Measurements from ENCODE around the gene OR52B6.
"Not testable (repeated sequence)": the region's sequence is repeated elsewhere in the genome, so short reads cannot be mapped to it uniquely, and the experiment has no call there.

OR52B6 gene

GRCh38 chr11:5602791-5603190 is 22.1 kb downstream of the OR52B6 start:
- H3K4me3 ChIP-seq (ENCODE audit: low read length); H3K4me1 ChIP-seq (ENCODE audit: control insufficient read depth, insufficient read depth, low read length); H3K27me3 ChIP-seq (ENCODE audit: control insufficient read depth, insufficient read depth, low read length); H3K27ac ChIP-seq (ENCODE audit: low read depth, low read length); H3K9ac ChIP-seq (ENCODE audit: low read length); H3K36me3 ChIP-seq (ENCODE audit: control insufficient read depth, insufficient read depth, low read length): not testable (repeated sequence)

GRCh38 chr11:5603326-5603725 is 22.6 kb downstream of the OR52B6 start:
- no peaks in the 10 kb centered on the region for H3K36me3 ChIP-seq (ENCODE audit: control insufficient read depth, insufficient read depth, low read length)
- H3K4me3 ChIP-seq (ENCODE audit: low read length): no peak overlapping the region
- H3K9ac ChIP-seq (ENCODE audit: low read length): no peak overlapping the region
- peaks cover 5% of the 10 kb centered on the region for H3K4me1 ChIP-seq (ENCODE audit: control insufficient read depth, insufficient read depth, low read length)
- H3K27me3 ChIP-seq (ENCODE audit: control insufficient read depth, insufficient read depth, low read length): no peaks in the 10 kb centered on the region
- no peak overlapping the region for H3K27ac ChIP-seq (ENCODE audit: low read depth, low read length)

GRCh38 chr11:5604896-5605295 is 24.2 kb downstream of the OR52B6 start:
- Histone ChIP-seq H3K9ac (ENCODE audit: low read length) (no peak overlapping the region), H3K4me1 (ENCODE audit: control insufficient read depth, insufficient read depth, low read length) (peaks cover 5% of the 10 kb centered on the region), H3K27ac (ENCODE audit: low read depth, low read length) (no peak overlapping the region), H3K36me3 (ENCODE audit: control insufficient read depth, insufficient read depth, low read length) (no peaks in the 10 kb centered on the region), H3K27me3 (ENCODE audit: control insufficient read depth, insufficient read depth, low read length) (no peaks in the 10 kb centered on the region), H3K4me3 (ENCODE audit: low read length) (no peak overlapping the region)

GRCh38 chr11:5605849-5606248 is 25.2 kb downstream of the OR52B6 start:
- no peaks in the 10 kb centered on the region for H3K27me3 ChIP-seq (ENCODE audit: control insufficient read depth, insufficient read depth, low read length)
- no peak overlapping the region for H3K27ac ChIP-seq (ENCODE audit: low read depth, low read length)
- H3K4me1 ChIP-seq (ENCODE audit: control insufficient read depth, insufficient read depth, low read length): peaks cover 3% of the 10 kb centered on the region
- H3K9ac ChIP-seq (ENCODE audit: low read length): no peak overlapping the region
- H3K36me3 ChIP-seq (ENCODE audit: control insufficient read depth, insufficient read depth, low read length): no peaks in the 10 kb centered on the region
- no peak overlapping the region for H3K4me3 ChIP-seq (ENCODE audit: low read length)

GRCh38 chr11:5608808-5609207 is 28.1 kb downstream of the OR52B6 start:
- Histone ChIP-seq H3K4me3 (ENCODE audit: low read length) (no peak overlapping the region), H3K4me1 (ENCODE audit: control insufficient read depth, insufficient read depth, low read length) (peaks cover 3% of the 10 kb centered on the region), H3K9ac (ENCODE audit: low read length) (no peak overlapping the region), H3K27me3 (ENCODE audit: control insufficient read depth, insufficient read depth, low read length) (no peaks in the 10 kb centered on the region), H3K27ac (ENCODE audit: low read depth, low read length) (no peak overlapping the region), H3K36me3 (ENCODE audit: control insufficient read depth, insufficient read depth, low read length) (no peaks in the 10 kb centered on the region)

- Histone ChIP-seq H3K4me1 (ENCODE audit: control insufficient read depth, insufficient read depth, low read length) (peaks cover 3% of the 10 kb centered on the region), H3K36me3 (ENCODE audit: control insufficient read depth, insufficient read depth, low read length) (no peaks in the 10 kb centered on the region), H3K27me3 (ENCODE audit: control insufficient read depth, insufficient read depth, low read length) (no peaks in the 10 kb centered on the region), H3K4me3 (ENCODE audit: low read length) (no peak overlapping the region), H3K27ac (ENCODE audit: low read depth, low read length) (no peak overlapping the region), H3K9ac (ENCODE audit: low read length) (no peak overlapping the region)
Measured at GRCh38 chr11:5610446-5610845, 29.8 kb downstream of the OR52B6 start.

GRCh38 chr11:5611627-5612026 is 30.9 kb downstream of the OR52B6 start:
- no peaks in the 10 kb centered on the region for H3K27me3 ChIP-seq (ENCODE audit: control insufficient read depth, insufficient read depth, low read length)
- no peak overlapping the region for H3K4me3 ChIP-seq (ENCODE audit: low read length)
- no peak overlapping the region for H3K9ac ChIP-seq (ENCODE audit: low read length)
- H3K36me3 ChIP-seq (ENCODE audit: control insufficient read depth, insufficient read depth, low read length): no peaks in the 10 kb centered on the region
- H3K27ac ChIP-seq (ENCODE audit: low read depth, low read length): no peak overlapping the region
- no peaks in the 10 kb centered on the region for H3K4me1 ChIP-seq (ENCODE audit: control insufficient read depth, insufficient read depth, low read length)

GRCh38 chr11:5618807-5619206 is 38.1 kb downstream of the OR52B6 start:
- Histone ChIP-seq H3K27me3 (ENCODE audit: control insufficient read depth, insufficient read depth, low read length) (no peaks in the 10 kb centered on the region), H3K4me3 (ENCODE audit: low read length) (no peak overlapping the region), H3K36me3 (ENCODE audit: control insufficient read depth, insufficient read depth, low read length) (no peaks in the 10 kb centered on the region), H3K9ac (ENCODE audit: low read length) (no peak overlapping the region), H3K4me1 (ENCODE audit: control insufficient read depth, insufficient read depth, low read length) (peaks cover 2% of the 10 kb centered on the region), H3K27ac (ENCODE audit: low read depth, low read length) (no peak overlapping the region)

GRCh38 chr11:5620651-5621521 is 40.2 kb downstream of the OR52B6 start:
- Histone ChIP-seq H3K9ac (ENCODE audit: low read length) (no peak overlapping the region), H3K4me3 (ENCODE audit: low read length) (no peak overlapping the region), H3K27me3 (ENCODE audit: control insufficient read depth, insufficient read depth, low read length) (no peaks in the 10 kb centered on the region), H3K36me3 (ENCODE audit: control insufficient read depth, insufficient read depth, low read length) (no peaks in the 10 kb centered on the region), H3K27ac (ENCODE audit: low read depth, low read length) (peak overlapping the region; percentile 34), H3K4me1 (ENCODE audit: control insufficient read depth, insufficient read depth, low read length) (peaks cover 7% of the 10 kb centered on the region)

GRCh38 chr11:5621580-5621979 is 40.9 kb downstream of the OR52B6 start:
- Histone ChIP-seq H3K36me3 (ENCODE audit: control insufficient read depth, insufficient read depth, low read length) (no peaks in the 10 kb centered on the region), H3K27ac (ENCODE audit: low read depth, low read length) (no peak overlapping the region), H3K9ac (ENCODE audit: low read length) (no peak overlapping the region), H3K4me3 (ENCODE audit: low read length) (no peak overlapping the region), H3K27me3 (ENCODE audit: control insufficient read depth, insufficient read depth, low read length) (no peaks in the 10 kb centered on the region), H3K4me1 (ENCODE audit: control insufficient read depth, insufficient read depth, low read length) (peaks cover 8% of the 10 kb centered on the region)

- H3K27me3 ChIP-seq (ENCODE audit: control insufficient read depth, insufficient read depth, low read length): no peaks in the 10 kb centered on the region
- peaks cover 8% of the 10 kb centered on the region for H3K4me1 ChIP-seq (ENCODE audit: control insufficient read depth, insufficient read depth, low read length)
- no peak overlapping the region for H3K27ac ChIP-seq (ENCODE audit: low read depth, low read length)
- H3K36me3 ChIP-seq (ENCODE audit: control insufficient read depth, insufficient read depth, low read length): no peaks in the 10 kb centered on the region
- no peak overlapping the region for H3K9ac ChIP-seq (ENCODE audit: low read length)
- no peak overlapping the region for H3K4me3 ChIP-seq (ENCODE audit: low read length)
Measured at GRCh38 chr11:5622802-5623201, 42.1 kb downstream of the OR52B6 start.

GRCh38 chr11:5624489-5625279 is 44.0 kb downstream of the OR52B6 start, which contains the start of gene TRIM34:
TRIM34 (plus strand) TSS chr11:5625001; CDS start chr11:5632332, 7,331 bp downstream.
- Histone ChIP-seq H3K27me3 (ENCODE audit: control insufficient read depth, insufficient read depth, low read length) (no peaks in the 10 kb centered on the region), H3K36me3 (ENCODE audit: control insufficient read depth, insufficient read depth, low read length) (no peaks in the 10 kb centered on the region), H3K9ac (ENCODE audit: low read length) (peak within 1 kb of the TSS; percentile 63), H3K4me3 (ENCODE audit: low read length) (peak within 1 kb of the TSS; percentile 87), H3K4me1 (ENCODE audit: control insufficient read depth, insufficient read depth, low read length) (peaks cover 8% of the 10 kb centered on the region), H3K27ac (ENCODE audit: low read depth, low read length) (peak within 1 kb of the TSS; percentile 57)
